KOPT-K1 (cell line): ENCODE data around the gene ASZ1.

Source experiments
- H3K27ac ChIP-seq: fragments of 200-600 bp; sonication (generic); 2 replicates; pipeline ENCODE4 v1.5.1; 2016; ENCODE audit warnings: antibody characterized with exemption, mild to moderate bottlenecking, low read depth, low read length; ENCODE audit not compliant: poor library complexity, severe bottlenecking
- H3K36me3 ChIP-seq: fragments of 200-600 bp; sonication (generic); 2 replicates; pipeline ENCODE4 v1.5.1; 2017; ENCODE audit warnings: antibody characterized with exemption, mild to moderate bottlenecking, low read length, moderate library complexity; ENCODE audit not compliant: insufficient read depth
- H3K9me3 ChIP-seq: fragments of 200-600 bp; sonication (generic); 2 replicates; pipeline ENCODE4 v1.5.1; 2017; ENCODE audit warnings: antibody characterized with exemption, low read length, mild to moderate bottlenecking; ENCODE audit not compliant: insufficient read depth, poor library complexity, severe bottlenecking

The ASZ1 gene

GRCh38 chr7:117384688-117385362, 42.5 kb downstream of the ASZ1 start:
- Histone ChIP-seq H3K27ac (no peak overlapping the region), H3K9me3 (peaks cover 18% of the 10 kb centered on the region)

GRCh38 chr7:117383483-117384189, 43.7 kb downstream of the ASZ1 start:
- Histone ChIP-seq H3K9me3 (peaks cover 6% of the 10 kb centered on the region), H3K27ac (no peak overlapping the region), H3K36me3 (no peaks in the 10 kb centered on the region)

More at GRCh38 chr7:117384688-117385362, 42.5 kb downstream of the ASZ1 start:
- H3K36me3 ChIP-seq = no peaks in the 10 kb centered on the region

- Histone ChIP-seq H3K27ac (no peak overlapping the region), H3K36me3 (no peaks in the 10 kb centered on the region), H3K9me3 (no peaks in the 10 kb centered on the region)
Measured at GRCh38 chr7:117383046-117383445, 44.2 kb downstream of the ASZ1 start.

GRCh38 chr7:117381362-117381761, 45.9 kb downstream of the ASZ1 start:
- Histone ChIP-seq H3K27ac (no peak overlapping the region), H3K9me3 (no peaks in the 10 kb centered on the region), H3K36me3 (no peaks in the 10 kb centered on the region)

- no peaks in the 10 kb centered on the region for H3K9me3 ChIP-seq
- no peaks in the 10 kb centered on the region for H3K36me3 ChIP-seq
- H3K27ac ChIP-seq = no peak overlapping the region
Measured at GRCh38 chr7:117375380-117375779, 51.9 kb downstream of the ASZ1 start.

- H3K27ac ChIP-seq = no peak overlapping the region
- no peaks in the 10 kb centered on the region for H3K36me3 ChIP-seq
- H3K9me3 ChIP-seq = no peaks in the 10 kb centered on the region
Measured at GRCh38 chr7:117372073-117372472, 55.2 kb downstream of the ASZ1 start.

GRCh38 chr7:117364339-117365080, 62.8 kb downstream of the ASZ1 start:
- Histone ChIP-seq H3K36me3 (no peaks in the 10 kb centered on the region), H3K27ac (no peak overlapping the region), H3K9me3 (no peaks in the 10 kb centered on the region)

GRCh38 chr7:117362294-117362888, 64.9 kb downstream of the ASZ1 start:
- Histone ChIP-seq H3K27ac (no peak overlapping the region), H3K36me3 (no peaks in the 10 kb centered on the region), H3K9me3 (no peaks in the 10 kb centered on the region)

GRCh38 chr7:117350027-117350426, 77.3 kb downstream of the ASZ1 start:
- Histone ChIP-seq H3K36me3 (no peaks in the 10 kb centered on the region), H3K9me3 (no peaks in the 10 kb centered on the region), H3K27ac (no peak overlapping the region)

- no peaks in the 10 kb centered on the region for H3K9me3 ChIP-seq
- H3K27ac ChIP-seq = no peak overlapping the region
- H3K36me3 ChIP-seq = no peaks in the 10 kb centered on the region
Measured at GRCh38 chr7:117349570-117349969, 77.7 kb downstream of the ASZ1 start.

GRCh38 chr7:117347962-117348672, 79.2 kb downstream of the ASZ1 start:
- no peaks in the 10 kb centered on the region for H3K9me3 ChIP-seq
- H3K36me3 ChIP-seq = no peaks in the 10 kb centered on the region
- H3K27ac ChIP-seq = peak overlapping the region; percentile 7

GRCh38 chr7:117347480-117347879, 79.8 kb downstream of the ASZ1 start:
- Histone ChIP-seq H3K36me3 (no peaks in the 10 kb centered on the region), H3K9me3 (no peaks in the 10 kb centered on the region), H3K27ac (peak overlapping the region; percentile 7)

GRCh38 chr7:117346161-117346560, 81.1 kb downstream of the ASZ1 start:
- H3K27ac ChIP-seq = no peak overlapping the region
- H3K9me3 ChIP-seq = no peaks in the 10 kb centered on the region
- no peaks in the 10 kb centered on the region for H3K36me3 ChIP-seq

GRCh38 chr7:117338020-117338419, 89.3 kb downstream of the ASZ1 start:
- no peaks in the 10 kb centered on the region for H3K36me3 ChIP-seq
- H3K9me3 ChIP-seq = no peaks in the 10 kb centered on the region
- H3K27ac ChIP-seq = no peak overlapping the region
